NCI-H510A (cell line): ENCODE data around the gene COL2A1.

Source experiments
- DNase-seq: peaks from one replicate; lab custom pipeline; 2025; lab: John Stamatoyannopoulos, UW

Gene COL2A1

DNA sequence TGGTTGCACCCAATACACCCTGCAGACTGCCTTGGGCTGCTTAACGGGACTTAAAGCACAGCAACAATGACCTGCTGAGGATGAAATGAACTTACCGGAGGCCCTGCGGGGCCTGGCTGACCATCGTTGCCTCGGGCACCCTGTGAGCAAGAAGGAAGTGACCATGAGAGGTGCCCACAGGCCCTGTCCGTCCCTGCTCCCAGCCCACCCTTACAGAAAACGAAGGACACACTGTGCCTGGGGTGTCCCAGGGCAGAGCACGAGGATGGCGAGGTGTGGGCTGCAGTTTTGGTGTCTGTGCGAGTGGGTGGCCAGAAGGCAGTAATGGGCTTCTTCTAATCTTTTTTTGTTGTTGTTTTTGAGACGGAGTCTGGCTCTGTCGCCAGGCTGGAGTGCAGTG is 14.6 kb downstream of the COL2A1 start:
- DNase-seq: no peak

DNA sequence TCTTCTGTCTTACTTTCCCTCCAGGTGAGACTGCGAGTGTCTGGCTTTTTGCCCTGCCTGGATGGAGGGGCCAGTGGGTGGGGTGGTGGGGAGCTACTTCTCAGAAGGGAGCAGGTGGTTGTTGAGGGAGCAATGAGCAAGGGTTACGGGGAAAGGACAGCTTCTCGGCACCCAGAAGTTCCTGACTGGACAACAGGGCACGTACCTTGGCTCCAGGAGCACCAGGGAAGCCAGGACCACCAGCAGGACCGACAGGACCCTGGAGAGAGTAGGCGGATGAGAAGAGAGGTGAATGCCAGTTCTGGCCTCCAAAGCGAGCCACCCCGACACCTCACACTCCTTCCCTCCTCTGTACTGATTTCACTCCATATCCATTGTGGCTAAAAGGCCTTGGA is 15.3 kb downstream of the COL2A1 start:
- DNase-seq: no peak

DNA sequence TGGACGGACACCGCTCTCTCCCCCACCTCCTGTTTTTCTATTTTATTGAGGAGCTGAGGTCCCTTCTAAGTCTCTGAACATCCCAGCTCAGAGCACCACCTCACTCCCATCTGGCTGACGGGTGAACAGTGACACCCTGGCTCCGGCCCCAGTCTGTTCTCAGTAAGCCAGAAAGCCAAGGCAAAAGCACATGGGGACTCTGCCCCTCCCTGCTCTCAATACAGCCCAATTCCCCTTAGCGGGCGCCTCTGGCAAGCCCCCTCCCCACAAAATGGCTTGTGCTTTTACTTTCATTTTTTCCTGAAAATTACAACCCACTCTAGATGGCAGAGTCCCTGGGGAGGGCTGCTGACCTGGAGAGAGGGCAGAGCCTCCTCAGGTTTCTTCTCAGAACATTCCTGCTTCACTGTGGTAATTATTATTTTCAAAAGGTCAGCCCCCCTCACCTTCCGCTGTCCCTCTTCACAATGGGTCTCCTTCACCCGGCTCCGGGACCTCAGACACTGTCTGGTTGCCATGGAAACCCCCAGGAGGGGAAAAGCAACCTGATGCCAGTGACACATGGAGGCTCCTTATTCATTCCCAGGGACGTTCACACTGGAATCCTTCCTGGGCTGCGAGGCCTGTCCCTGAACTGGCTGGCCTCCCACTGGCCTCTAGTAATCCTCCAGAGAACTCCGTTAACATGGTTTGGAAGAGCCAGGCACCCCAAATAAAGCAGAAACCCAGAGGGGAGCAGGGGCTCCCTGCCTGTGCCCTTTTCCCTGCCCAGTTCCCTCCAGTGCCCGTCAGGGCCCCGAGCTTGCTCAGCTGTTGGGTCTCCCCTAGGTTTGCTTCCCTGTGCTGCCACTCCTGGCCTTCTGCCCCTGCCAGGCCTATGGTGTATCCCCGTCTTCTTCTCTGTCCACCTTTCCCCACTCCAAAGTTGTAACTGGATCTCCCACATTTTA is 15.9 kb downstream of the COL2A1 start:
- no peak for DNase-seq

DNA sequence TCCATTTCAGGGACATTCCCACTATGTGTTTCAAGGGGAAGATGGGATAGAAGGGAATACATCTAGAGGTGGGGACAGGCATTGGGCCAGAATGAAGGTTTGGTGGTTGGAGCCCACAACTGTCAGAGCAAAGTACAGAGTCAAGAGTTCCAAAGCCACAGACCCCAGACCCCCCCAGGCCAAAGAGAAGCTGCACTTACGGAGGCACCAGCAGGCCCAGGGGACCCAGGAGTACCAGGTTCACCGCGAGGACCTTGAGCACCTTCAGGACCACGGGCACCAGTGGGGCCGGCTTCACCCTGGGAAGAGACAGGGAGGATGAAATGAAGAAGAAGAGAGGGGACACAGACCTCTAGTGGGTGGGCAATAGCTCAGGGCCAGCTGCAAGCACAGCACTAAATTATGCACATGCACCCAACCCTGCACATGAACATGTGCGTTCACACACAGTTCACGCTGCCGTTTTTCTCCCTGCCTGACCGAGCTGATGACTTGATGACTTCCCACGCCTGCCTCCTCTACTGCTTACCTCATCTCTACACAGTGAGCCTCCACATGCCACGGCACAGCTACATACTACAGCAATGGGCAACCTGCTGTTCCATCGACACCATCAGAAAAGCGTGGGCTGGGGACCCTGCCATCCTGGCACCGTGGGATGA is 16.7 kb downstream of the COL2A1 start:
- DNase-seq: no peak

DNA sequence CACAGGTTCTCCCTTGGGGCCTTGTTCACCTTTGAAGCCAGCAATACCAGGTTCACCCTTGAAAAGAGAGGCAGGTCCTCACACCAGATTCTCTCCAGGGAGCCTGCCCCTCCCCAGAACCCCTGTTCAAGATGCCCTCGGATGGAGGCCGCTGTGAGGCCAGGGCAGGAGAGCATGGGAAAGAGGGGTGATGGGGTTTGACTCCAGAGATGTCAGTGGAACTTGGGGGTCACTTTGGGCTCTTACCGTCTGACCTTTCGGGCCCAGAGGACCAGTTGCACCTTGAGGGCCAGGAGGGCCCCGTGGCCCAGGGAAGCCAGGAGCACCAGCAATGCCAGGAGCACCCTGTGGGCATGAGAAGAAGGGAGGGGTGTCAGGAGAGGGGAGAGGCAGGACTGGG is 17.4 kb downstream of the COL2A1 start:
- DNase-seq: no peak

DNA sequence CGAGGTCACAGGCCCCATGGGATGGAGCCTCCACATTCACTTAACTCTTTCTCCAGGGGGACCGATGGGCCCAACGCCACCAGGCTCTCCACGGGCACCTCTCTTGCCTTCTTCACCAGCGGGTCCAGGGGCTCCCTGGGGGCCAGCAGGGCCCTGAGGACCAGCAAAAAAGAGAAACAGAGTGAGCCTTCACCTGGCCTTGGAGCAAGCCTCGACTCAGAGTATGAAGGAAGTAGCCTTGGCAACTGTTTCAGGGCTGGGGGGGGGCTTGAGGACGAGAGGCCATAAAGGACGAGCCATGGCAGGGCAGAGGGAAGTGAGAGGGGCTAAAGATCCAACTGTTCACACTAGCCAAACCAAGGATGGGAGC is 18.0 kb downstream of the COL2A1 start:
- DNase-seq: no peak

DNA sequence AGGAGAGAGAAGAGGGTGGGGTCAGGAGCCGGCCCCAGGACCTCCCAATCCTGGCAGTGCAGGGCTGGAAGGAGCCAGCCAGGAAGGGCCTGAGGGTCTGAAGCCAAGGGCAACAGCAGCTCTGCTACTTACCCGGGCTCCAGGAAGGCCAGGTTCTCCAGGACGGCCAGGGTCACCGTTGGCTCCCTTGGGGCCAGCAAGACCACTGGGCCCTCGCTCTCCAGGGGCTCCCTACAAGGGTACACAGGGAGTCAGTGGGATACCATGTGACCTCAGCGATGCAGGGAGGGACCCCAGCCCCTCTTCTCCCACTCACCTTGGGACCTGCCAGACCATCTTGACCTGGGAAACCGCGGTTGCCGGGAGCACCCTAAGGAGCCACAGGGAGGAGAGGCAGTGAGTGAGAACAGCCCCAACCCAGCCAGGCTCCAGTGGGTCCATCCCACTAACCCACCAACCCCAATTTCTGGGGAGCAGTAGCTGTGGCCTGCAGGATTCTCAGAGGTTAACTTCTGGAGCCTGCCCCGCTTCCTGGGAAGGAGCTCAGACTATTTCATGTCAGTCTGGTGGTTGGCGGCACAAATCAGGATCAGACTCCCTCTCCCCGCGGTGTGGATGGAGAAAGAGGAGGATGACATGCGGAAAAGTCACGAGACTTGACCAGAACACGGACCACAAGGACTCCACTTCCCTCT is 18.5 kb downstream of the COL2A1 start:
- no peak for DNase-seq

DNA sequence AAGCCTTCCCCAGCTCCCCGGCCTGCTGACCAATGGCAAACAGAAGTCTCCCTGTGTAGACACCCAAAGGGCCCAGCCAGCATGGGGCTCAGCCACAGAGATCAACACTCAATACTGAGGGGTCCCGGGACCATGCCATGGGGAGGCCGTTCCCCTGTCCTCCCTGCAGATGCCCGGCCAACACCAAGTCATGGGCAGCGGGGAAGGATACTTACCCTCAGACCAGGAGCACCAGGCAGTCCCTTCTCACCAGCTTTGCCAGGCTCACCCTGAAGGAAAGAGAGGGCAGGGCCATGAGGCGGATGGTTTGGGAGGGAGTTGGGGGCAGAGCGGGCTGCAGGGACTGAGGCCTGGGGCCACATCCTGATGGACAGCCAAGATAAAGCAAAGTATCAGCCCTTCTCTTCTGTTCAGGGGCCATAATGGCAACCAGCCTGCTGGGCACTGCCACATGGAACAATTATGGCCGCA is 19.9 kb downstream of the COL2A1 start:
- no peak for DNase-seq

DNA sequence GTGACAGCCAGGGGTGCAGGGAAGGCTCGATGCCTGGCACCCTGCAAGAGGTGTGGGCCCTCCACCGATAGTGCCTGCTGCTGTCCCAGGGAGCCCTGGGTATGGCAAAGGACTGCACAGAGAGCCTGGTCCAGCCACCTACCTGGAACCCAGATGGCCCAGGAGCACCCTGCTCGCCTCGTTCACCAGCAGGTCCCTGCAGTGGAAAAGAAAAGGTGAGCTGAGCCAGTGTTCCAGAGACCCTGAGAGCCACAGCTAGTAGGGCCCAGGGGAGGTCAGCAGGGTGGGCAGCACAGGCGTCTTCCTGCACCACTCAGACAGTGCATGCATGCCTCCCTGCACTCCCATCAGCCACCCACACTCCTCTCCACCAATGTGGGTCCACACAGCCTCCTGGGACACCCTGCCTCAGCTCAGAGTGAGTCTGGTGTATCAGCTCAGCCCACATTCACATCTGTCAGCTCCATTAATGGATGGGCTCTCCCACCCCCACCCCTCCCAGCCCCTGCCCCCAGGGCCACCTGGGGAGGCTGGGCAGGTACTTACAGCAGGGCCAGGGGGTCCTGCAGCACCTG is 20.6 kb downstream of the COL2A1 start:
- no peak for DNase-seq

DNA sequence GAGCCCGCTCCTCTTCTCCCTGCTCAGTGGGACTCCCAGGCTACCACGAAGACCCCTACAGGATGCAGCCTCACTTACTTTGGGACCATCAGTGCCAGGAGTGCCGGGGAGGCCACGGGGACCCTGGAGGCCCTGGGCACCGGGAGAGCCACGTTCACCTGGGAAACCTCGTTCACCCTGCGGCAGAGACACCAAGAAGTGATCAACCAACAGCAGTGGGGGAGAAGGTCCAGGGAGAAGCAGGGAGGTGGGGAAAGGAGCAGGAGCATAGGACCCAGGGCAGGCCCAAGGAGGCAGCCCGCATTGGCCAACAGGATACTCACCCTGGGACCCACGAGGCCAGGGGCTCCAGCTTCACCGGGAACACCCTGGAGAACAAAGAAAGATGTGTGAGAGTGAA is 21.5 kb downstream of the COL2A1 start:
- no peak for DNase-seq

DNA sequence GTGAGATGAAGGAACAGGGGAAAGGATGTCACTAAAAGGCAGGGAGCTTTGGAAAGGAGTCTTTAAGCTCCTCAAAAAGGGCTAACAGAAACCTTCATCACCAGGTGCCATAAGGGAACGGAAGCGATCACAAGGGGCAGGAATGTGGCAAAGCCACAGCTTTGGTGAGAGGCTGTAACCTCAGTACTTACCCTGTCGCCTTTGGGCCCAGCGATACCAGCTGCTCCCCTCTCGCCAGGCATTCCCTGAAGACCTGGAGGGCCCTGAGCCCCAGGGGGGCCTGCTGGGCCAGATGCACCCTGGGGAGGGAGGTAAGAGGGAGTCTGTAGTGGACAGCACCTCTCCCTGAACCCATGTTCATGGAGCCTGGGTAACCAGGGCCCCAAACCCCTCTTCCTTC is 22.0 kb downstream of the COL2A1 start:
- no peak for DNase-seq

DNA sequence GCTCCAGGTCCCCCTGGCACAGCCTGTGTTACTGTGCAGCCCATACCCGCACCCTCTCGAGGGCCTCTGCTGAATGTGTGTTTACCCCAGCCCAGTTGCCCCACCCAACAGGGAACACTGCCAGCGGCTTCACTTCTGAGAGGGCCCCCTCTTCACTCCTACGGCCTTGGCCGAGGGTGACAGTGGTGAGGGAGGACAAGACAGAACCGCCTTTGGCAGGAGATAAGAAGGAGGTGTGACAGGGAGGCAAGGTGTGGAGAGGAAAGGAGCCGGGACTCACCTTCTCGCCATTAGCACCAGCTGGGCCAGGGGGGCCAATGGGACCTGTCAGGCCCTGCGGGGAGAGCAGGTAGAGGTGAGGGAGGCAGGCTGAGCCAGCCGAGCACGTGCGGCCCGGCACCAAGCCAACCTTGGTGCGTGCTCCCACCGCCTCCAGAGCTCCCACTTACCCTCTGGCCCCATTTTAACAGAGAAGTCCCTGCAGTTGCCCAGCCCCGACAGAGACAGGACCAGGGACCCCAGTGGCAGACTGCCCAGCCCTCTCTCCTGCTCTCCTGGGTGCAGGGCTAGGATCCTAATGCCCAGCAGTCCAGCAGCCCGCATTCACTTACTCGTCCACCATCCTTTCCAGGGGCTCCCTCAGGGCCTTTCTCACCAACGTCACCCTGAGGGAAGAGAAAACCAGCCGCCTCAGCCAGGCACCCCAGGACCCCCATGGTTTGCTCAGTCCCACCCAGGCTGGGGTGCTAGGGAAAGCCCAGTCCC is 22.6 kb downstream of the COL2A1 start:
- no peak for DNase-seq

DNA sequence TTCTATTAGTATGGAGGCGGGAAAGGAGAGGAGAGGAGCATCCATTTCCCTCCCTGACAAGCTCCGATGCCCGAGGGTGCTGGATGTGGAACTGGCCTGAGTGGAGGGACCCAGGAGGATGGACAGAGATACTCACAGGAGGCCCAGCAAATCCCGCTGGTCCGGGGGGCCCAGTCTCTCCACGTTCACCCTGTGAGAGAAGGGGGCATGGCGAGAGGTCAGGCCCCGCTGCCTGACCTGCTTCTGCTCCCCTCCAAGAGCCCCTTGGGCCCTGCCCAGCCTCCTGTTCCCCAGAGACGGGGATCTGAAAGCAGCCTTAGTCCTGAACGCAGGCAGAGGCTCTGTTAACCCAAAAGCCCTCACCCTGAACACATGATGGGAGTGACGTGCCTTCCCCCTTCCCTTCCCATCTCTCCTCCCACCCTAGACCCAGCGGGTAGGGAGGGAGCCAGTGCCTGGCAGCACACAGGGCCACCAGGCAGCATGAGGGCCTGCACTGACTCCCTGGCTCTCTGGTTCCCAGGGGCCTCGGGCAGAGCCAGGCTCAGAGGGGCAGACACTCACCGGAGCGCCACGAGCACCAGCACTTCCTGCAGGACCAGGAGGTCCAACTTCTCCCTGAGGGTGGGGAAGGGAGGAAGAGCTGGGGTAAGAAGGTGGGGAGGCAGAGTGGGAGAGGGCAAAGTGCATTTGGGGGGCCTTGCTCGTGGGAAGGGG is 23.3 kb downstream of the COL2A1 start:
- DNase-seq: no peak

DNA sequence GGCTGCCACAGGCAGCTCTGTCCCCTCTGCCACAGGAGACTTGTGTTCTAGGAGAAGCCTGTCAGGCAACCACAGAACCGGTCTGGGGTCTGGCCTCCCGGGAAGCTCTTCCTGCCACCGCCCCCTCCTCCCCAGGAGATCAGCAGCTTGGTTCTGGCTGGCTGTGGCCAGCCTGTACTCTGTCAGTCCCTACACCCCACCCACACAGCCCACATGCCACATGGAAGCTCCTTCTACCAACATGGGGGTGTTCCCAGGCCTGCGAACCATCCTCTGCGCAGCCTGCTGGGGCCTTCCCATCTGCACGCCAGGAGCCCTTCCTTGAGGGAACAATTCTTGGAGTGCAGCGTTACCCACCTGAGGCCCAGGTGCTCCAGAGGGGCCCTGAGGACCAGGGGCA is 24.1 kb downstream of the COL2A1 start:
- DNase-seq: no peak

DNA sequence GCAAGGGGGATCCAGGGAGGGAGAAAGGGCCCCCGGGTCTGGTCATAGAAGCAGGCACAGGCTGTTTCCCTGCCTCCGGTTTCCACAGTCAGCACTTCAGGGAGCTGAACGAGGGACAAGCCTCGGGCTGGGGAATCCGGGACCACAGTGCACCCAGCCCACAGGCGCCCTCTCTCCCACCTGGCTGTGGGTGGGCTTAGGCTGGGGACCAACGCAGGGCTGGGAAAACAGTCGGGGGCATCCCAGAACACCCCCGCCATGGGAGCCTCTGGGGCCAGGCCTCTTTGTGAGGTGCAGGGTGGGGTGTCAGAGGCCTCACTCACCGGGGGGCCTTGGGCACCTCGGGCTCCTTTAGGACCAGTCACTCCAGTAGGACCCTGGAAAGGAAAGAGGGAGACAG is 24.6 kb downstream of the COL2A1 start:
- DNase-seq: no peak

DNA sequence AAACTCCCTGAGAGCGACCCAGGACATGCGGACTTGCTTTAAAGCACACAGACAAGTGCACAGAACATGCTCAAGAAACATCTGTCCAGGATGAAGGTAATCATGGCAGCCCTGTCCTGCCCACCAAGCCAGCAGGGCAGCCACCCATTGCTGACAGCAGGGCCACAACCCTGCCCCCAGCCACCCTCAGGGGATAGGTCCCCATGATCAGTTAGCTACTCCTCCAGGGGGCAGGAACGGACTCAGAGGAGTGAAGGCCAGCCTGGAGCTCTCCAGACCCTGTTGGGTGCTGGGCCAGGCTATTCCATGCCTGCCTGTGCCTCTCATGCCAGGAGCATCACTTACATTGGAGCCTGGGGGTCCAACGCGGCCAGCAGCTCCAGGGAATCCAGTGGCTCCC is 25.1 kb downstream of the COL2A1 start:
- no peak for DNase-seq

DNA sequence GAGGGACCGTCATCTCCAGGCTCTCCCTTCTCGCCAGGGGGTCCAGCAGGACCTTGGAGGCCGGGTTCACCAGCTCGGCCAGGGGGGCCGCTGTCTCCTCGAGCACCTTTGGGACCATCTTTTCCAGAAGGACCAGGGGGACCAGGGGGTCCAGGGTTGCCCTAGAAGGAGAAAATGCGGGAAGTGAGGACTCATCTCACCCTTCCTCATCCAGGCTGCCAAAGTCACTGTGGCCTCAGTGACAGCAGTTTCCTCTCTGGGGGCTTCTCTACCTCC is 25.7 kb downstream of the COL2A1 start:
- DNase-seq: no peak

DNA sequence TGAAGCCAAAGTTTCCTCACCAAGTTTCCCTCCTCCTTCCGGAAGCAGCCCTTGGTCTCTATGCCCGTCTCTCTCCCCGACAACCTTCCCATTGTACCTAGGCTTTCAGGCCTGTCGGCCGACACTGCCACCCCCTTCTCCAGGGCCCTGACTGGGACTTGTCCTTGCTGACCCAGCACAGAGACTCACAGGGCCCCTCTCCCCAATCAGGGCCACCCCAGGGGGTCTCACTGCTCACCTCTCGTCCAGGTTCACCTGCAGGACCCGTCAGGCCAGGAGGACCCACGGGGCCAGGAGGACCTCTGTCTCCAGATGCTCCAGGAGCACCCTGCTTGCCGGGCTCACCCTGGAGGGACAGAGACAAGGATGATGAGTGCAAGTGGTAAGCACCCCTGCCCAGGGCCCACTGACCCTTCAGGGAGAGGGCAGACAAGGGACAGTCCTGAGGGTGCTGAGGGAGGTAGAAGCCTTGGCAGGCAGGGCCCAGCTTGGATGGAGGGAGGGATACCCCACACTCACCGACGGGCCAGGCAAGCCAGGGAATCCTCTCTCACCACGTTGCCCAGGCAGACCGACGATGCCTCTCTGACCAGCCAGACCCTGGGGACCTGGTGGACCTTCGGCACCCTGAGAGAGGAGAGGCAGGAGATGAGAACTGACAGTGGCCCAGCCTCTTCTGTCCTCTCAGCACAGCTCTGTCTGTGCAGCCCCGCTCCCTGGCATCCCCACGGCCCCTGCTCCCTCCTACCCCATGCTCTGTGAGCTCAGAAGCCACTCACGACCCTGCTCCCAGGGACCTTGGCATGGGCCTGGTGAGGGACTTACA is 26.3 kb downstream of the COL2A1 start:
- no peak for DNase-seq

DNA sequence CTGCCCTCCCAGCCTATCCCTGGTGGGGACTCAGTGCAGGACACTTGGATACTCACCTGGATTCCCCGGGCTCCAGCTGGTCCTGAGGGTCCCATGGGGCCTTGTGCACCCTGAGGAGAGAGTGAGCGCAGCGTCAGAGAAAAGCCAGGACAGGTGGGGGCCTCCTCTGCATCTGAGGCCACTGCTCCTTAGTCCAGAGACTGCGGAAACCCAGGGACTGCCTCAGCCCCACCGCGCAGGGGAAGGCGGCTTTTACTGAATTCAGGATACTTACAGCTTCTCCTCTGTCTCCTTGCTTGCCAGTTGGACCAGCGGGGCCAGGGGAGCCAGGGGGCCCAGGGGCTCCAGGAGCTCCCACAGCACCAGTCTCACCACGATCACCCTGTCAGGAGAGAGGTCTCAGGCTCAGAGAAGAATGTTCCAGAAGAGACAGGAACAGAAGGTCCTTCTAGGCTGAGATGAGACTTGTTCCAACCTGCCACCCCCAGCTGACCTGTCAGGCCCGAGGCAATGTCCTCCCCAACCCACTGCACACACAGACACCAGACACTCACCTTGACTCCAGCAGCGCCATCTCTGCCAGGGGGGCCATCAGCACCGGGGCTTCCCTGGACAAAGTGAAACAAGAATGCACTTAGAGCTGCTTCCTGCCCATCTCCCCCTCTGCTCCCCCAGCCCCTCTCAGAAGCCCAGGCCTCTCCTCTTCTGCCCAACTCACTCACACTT is 27.1 kb downstream of the COL2A1 start:
- no peak for DNase-seq

DNA sequence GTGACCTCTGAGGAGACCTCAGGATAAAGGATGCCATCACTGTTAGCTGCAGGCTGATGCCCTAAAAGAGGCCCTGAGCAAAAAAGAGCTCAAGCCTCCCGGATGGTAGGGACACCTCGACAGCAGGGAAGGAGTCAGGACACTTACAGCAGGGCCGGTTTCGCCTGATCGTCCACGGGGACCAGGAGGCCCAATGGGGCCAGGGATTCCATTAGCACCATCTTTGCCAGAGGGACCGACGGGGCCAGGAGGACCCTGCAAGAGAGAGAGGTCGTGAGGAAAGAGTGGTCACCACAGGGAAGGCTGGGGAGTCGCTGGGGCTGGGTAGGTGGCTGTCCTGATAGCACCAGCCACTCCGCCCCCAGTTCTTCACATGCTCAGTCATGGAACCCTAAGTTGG is 28.5 kb downstream of the COL2A1 start:
- DNase-seq: no peak
